Esophagus (tissue), 2 donors: ENCODE data around the gene ARPC1A. TPM values are rescaled to one million over a fixed set of nuclear protein-coding genes. Genes with fewer than 3 reads are reported as not detected.
A peak's percentile ranks its signal among the peaks of the same experiment; 100 is the strongest.

Source experiments
- H3K27ac ChIP-seq, 2 donors: one replicate each; pipeline ENCODE4 v1.5.1; 2013; ENCODE audit warnings: low read depth in 2 of 2, mild to moderate bottlenecking in 2 of 2, inconsistent platforms in 1 of 2, low read length in 1 of 2, moderate library complexity in 1 of 2
- H3K27me3 ChIP-seq, 2 donors: one replicate each; pipeline ENCODE4 v1.6.1; 2013; ENCODE audit warnings: low read length in 2 of 2, control low read depth in 1 of 2, mild to moderate bottlenecking in 1 of 2; ENCODE audit not compliant: insufficient read depth in 2 of 2, control insufficient read depth in 1 of 2
- H3K36me3 ChIP-seq, 2 donors: one replicate each; pipeline ENCODE4 v1.6.1; 2013; ENCODE audit warnings: low read length in 1 of 2; ENCODE audit not compliant: control insufficient read depth in 2 of 2, insufficient read depth in 2 of 2
- H3K4me1 ChIP-seq, 2 donors: one replicate each; pipeline ENCODE4 v1.6.1; 2013; ENCODE audit warnings: low read length in 1 of 2; ENCODE audit not compliant: control insufficient read depth in 2 of 2, insufficient read depth in 2 of 2
- H3K4me3 ChIP-seq, 2 donors: one replicate each; pipeline ENCODE4 v1.5.1; 2013; ENCODE audit warnings: low read length in 2 of 2, mild to moderate bottlenecking in 2 of 2, low read depth in 1 of 2, moderate library complexity in 1 of 2
- H3K9me3 ChIP-seq, 2 donors: one replicate each; pipeline ENCODE4 v1.6.1; 2013; ENCODE audit warnings: mild to moderate bottlenecking in 2 of 2, low read depth in 1 of 2, low read length in 1 of 2, moderate library complexity in 1 of 2; ENCODE audit not compliant: control insufficient read depth in 2 of 2, insufficient read depth in 1 of 2
- WGBS, 2 donors: extraction: QIAGEN DNeasy Blood & Tissue Kit; methylation state at CpG; one replicate each; pipeline ENCODE4 v1.1.7; 2013; 5-methylcytosine and 5-hydroxymethylcytosine counted together
- polyA plus RNA-seq, 2 donors: library from polyadenylated mRNA; stranded (reverse); fragments of 200-250 nt; gene quantifications; one replicate each; pipeline ENCODE4 v1.2.3, GENCODE V29; 2013
- donor health status: healthy with polysubstance abuse.
- donor health status: Bipolar disorder and iron deficiency.

ARPC1A gene
- polyA plus RNA-seq, 2 donors = 150 to 209 TPM

DNA sequence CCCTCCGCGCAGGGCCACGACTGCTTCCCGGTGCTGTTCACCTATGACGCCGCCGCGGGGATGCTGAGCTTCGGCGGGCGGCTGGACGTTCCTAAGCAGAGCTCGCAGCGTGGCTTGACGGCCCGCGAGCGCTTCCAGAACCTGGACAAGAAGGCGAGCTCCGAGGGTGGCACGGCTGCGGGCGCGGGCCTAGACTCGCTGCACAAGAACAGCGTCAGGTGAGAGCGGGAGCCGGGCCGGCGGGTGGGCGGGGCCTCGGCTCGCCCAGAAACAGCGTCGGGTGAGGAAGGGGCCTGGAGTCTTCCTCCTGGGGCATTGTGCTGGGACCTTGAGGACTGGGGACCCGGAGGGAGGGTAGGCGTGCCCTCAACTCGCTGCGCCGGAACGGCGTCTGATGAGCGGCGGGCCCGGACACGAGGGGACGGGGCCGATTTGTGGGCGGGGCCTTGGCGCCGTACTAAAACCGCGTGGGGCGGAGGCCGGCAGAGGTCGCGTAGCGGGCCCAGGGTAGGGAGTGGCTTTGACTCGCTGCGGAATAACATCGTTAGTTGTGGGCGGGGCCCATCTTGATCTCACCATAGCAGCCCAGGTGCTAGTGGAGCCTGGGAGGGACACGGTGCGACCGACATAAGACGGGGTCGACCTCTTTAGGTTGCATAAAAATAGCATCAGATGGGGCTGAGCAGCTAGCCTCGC is 67.1 kb downstream of the ARPC1A start:
- Histone ChIP-seq H3K27ac (peak overlapping the region; percentile 85 to 87), H3K36me3 (peaks cover 11 to 40% of the 10 kb centered on the region in 2 donors), H3K4me3 (peak overlapping the region; percentile 60 to 64), H3K9me3 (no peaks in the 10 kb centered on the region), H3K27me3 (no peaks in the 10 kb centered on the region), H3K4me1 (peaks cover 2 to 7% of the 10 kb centered on the region in 2 donors)
- WGBS, 2 donors = 2 to 6% methylated on average over 68 of the region's 68 CpGs

DNA sequence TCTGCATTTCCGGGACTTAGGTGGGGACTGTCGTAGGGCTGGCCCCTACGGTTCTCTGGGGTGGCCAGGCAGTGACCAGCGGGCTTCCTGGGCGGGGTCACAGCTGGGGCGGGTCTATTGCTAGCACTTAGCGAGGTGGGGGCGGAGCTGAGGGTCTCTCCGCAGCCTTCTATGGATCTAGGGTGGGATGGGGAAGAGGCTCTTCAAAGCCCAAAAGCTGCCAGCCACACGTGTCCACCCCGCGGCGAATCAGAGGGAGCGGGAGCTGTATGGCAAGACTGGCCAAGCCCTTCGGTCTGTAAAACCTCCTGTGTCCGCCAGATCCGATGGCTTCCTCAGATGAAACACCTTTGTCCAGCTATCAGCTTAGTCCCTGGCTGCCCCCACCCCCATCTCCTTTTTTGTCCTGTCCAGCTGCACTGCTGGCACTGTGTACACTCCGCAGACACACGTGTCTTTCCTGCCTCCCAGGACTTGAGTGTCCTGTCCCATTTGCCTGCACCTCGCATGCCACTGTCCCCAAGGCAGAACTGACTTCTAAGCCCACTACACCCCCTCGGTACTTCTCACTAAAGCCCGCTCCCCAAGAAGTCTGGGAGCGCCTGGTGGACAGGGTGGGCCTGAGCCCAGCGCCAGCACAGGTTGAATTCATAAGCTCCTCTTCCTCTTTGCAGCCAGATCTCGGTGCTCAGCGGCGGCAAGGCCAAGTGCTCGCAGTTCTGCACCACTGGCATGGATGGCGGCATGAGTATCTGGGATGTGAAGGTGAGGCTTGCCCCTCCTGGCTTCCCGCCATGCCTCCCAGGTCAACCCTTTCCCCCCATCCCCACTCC is 67.9 kb downstream of the ARPC1A start:
- Histone ChIP-seq H3K4me3 (peak overlapping the region; percentile 60 to 64), H3K27ac (peak overlapping the region; percentile 85 to 87), H3K36me3 (peaks cover 11 to 39% of the 10 kb centered on the region in 2 donors), H3K27me3 (no peaks in the 10 kb centered on the region), H3K9me3 (no peaks in the 10 kb centered on the region), H3K4me1 (peaks cover 2 to 7% of the 10 kb centered on the region in 2 donors)
- 43% methylated on average over 30 of the region's 30 CpGs for WGBS, 2 donors

DNA sequence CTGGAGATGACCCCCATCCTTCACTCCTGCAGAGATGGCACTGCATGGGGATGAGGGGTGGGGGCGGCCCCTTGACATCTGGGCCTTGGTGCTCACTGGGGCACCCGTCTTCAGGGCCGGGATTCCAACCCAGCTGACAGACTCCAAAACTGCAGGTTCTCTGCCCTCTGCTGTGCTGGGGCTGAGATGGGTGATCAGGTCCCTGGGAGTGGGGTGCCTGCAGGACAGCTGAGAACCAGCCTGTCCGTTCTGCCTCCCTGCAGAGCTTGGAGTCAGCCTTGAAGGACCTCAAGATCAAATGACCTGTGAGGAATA is 68.4 kb downstream of the ARPC1A start:
- no peaks in the 10 kb centered on the region for H3K27me3 ChIP-seq
- no peaks in the 10 kb centered on the region for H3K9me3 ChIP-seq
- H3K4me3 ChIP-seq = no peak overlapping the region
- no peak overlapping the region for H3K27ac ChIP-seq
- 86 to 88% methylated on average over 4 of the region's 4 CpGs for WGBS, 2 donors
- peaks cover 2 to 7% of the 10 kb centered on the region in 2 donors for H3K4me1 ChIP-seq
- peaks cover 15 to 45% of the 10 kb centered on the region in 2 donors for H3K36me3 ChIP-seq

DNA sequence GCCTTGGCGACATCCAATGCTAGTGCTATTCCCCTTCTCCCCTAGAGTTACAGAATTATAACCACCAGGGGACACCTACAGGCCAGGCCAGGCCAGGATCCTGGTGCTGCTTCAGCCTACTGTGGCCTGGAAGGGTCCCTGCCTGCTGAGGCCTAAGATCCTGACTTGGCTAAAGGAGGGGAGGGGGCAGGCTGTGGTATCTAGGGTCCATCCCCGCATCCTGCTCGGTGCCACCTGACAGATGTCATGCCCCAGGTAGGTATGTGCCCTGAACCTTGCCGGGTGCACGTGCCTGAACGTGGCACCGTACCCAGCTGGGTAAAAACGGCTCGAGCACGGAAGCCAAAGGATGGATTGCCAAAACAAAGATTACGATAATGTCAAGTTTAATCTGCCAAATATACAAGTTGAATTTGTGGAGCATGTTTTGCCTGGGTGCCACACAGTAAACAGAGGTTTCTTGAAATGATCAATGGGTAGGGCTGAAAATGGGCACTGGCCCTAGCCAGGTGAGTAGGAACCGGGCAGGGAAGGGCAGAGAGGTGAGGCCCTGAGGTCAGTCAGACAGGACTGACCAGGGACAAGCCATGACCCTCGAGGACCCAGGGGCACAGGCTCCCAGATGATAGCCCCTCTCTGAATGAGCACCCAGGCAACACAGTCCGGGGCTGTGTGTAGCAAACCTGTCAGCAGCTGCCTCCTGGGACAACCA is 70.1 kb downstream of the ARPC1A start:
- peaks cover 22 to 53% of the 10 kb centered on the region in 2 donors for H3K36me3 ChIP-seq
- H3K4me1 ChIP-seq = peaks cover 2 to 7% of the 10 kb centered on the region in 2 donors
- no peak overlapping the region for H3K4me3 ChIP-seq
- no peaks in the 10 kb centered on the region for H3K27me3 ChIP-seq
- 60 to 67% methylated on average over 14 of the region's 14 CpGs for WGBS, 2 donors
- H3K27ac ChIP-seq = no peak overlapping the region
- no peaks in the 10 kb centered on the region for H3K9me3 ChIP-seq

DNA sequence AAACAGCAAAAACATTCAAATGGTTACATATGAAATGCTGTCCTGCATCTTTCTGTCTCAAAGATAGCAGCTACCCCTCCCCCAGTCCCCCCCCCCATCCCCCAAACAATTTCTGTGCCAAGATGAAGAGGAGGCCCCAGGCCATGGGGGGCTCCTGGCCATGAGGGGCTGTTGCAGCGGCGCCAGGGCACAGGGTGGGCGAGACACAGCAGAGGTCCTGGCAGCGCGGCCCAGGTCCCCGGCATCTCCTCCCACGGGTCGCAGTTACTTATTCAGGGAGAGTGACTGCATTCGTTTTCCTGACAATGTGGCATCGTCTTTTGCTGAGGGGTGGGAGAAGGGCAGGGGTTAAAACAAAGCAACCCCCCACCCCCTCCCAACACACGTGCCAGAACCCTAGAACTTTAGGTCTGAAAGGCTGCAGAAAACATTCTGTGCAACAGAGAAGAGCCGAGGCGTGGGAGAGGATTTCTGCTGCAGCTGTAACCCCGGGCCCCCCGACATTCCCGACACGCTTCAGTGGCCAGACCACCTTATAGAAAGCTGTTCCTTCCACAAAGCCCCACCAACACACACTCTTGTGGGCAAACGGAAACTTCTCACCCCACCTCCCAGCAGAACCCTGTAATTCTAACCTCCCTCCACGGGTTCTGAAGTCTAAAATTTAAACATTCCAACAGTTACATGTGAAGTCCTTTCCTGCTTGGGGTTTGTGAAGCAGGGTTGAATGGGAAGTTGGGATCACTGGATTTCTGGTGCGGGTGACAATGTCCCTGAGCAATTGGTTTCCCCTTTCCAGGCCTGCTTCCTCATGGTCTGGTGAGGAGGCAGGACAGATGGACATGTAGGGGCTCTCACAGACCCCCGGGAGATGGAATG is 71.0 kb downstream of the ARPC1A start:
- Histone ChIP-seq H3K27me3 (no peaks in the 10 kb centered on the region), H3K4me3 (no peak overlapping the region), H3K9me3 (no peaks in the 10 kb centered on the region), H3K36me3 (peaks cover 25 to 50% of the 10 kb centered on the region in 2 donors), H3K4me1 (peaks cover 2 to 7% of the 10 kb centered on the region in 2 donors), H3K27ac (no peak overlapping the region)
- 75 to 80% methylated on average over 20 to 21 of the region's 21 CpGs for WGBS, 2 donors

DNA sequence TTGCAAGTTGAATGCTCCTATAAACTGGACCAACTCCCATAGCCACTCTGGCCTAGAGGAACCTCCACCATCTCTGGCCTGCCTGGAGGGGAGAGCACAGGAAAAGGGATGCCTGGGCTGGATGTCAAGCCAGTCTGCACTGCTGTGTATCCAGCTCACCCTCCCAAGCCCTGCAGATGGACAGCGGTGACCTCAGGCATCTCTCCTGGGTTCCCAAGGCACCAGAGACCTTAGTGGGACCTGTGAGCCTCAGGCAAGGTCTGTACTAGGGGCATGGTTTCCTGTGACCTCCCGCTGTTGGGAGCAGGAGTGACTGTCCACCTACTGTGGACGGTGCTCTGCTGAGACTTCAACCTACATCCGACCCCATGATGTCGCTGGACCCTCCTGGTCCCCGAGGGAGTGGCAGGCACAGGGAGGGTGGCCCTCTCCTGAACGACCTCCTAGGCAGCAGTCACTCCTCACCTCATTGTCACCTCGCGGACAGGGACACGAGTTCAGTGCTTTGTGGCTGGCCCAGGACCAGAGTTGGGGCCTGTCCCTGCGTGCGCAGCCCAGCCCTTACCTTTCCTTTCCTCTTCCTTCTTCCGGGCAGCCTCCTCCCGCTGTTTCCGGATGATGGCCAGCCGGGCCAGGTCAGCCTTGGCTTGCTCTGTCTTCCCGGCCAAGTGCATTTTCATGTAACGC is 71.7 kb downstream of the ARPC1A start:
- 74 to 81% methylated on average over 18 of the region's 18 CpGs for WGBS, 2 donors

DNA sequence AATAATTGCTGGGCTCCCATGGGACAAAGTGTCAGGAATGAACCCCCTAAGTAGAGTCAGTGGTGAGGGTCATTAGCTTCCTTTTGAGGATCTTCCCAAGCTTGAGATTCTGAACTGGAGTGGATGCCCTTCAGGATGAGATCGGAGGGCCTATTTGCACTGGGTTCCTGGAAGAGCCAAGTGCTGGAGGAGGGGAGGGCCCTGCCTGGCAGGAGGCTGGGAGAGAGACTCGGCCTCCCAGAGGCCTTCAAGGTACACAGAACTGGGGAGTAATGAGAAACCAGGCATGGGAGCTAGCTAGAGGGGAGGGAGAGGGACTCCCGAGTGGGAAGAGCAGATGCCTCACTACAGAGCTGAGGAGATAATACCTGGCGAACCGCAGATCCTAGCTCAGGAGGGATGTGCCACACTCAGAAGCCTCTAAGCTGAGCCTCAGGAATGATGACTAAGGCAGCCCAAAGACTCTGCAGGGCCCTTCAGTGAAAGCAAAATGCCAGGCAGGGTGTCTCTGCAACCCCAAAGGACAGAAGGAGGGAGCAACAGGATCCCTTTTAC is 73.3 kb downstream of the ARPC1A start:
- Histone ChIP-seq H3K27me3 (no peaks in the 10 kb centered on the region), H3K9me3 (no peaks in the 10 kb centered on the region), H3K36me3 (peaks cover 25 to 55% of the 10 kb centered on the region in 2 donors), H3K27ac (no peak overlapping the region), H3K4me1 (peaks cover 0 to 1% of the 10 kb centered on the region in 2 donors), H3K4me3 (no peak overlapping the region)
- WGBS, 2 donors = 76 to 86% methylated on average over 5 of the region's 5 CpGs

More for the DNA sequence above, 71.7 kb downstream of the ARPC1A start:
- Histone ChIP-seq H3K4me3 (no peak overlapping the region), H3K27me3 (no peaks in the 10 kb centered on the region), H3K9me3 (no peaks in the 10 kb centered on the region), H3K27ac (peak overlapping the region in 1 of 2 donors; percentile 11), H3K36me3 (peaks cover 25 to 50% of the 10 kb centered on the region in 2 donors), H3K4me1 (peaks cover 2% of the 10 kb centered on the region in 2 donors)

DNA sequence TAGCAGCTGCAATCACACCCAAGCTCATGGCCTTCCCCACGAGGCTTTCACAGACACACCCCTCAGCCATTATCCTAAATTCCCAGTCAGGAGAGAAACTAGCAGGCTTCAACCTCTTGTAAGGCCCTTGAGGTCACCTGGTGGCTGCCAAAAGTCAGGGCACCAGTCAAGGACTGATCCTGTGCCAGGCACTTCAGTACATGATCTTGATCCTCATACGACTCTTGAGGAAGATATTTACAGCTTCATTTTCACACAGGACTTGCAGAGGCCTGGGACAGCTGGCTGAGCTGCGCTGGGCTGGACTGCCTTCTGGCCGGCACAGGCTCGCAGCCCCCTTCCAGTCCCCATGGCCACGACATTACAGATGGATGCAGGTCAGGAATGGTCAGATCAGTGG is 73.9 kb downstream of the ARPC1A start:
- H3K27me3 ChIP-seq = no peaks in the 10 kb centered on the region
- WGBS, 2 donors = 68 to 73% methylated on average over 6 of the region's 6 CpGs
- no peak overlapping the region for H3K27ac ChIP-seq

More for the DNA sequence above, 73.9 kb downstream of the ARPC1A start:
- Histone ChIP-seq H3K36me3 (peaks cover 28 to 55% of the 10 kb centered on the region in 2 donors), H3K4me1 (peaks cover 0 to 3% of the 10 kb centered on the region in 2 donors), H3K4me3 (no peak overlapping the region), H3K9me3 (no peaks in the 10 kb centered on the region)
